GM12891 (cell line): Measurements from ENCODE around the gene RHBDL1.
A peak's percentile ranks its signal among the peaks of the same experiment; 100 is the strongest.

Source experiments
- DNase-seq: peaks from one replicate; pipeline ENCODE4 v3.0.0; 2011; ENCODE audit warnings: low spot score; ENCODE audit not compliant: insufficient read length
- FAIRE-seq: peaks from 2 replicates; lab custom pipeline; 2011; peaks lifted over from hg19 to GRCh38; lab: Jason Lieb, UNC
- PAX5 ChIP-seq: IDR thresholded peaks from 2 replicates; pipeline ENCODE4 v1.6.1; 2011; ENCODE audit warnings: low read length, moderate library complexity, mild to moderate bottlenecking; ENCODE audit not compliant: insufficient read depth, severe bottlenecking
- POLR2A ChIP-seq: IDR thresholded peaks from 2 replicates; pipeline ENCODE4 v1.6.1; 2011; ENCODE audit warnings: low read depth, low read length, control low read depth
- POLR2AphosphoS5 ChIP-seq: IDR thresholded peaks from 2 replicates; pipeline ENCODE4 v1.6.1; 2011; ENCODE audit warnings: low read depth, low read length, control low read depth
- POU2F2 ChIP-seq: IDR thresholded peaks from 2 replicates; pipeline ENCODE4 v1.6.1; 2011; ENCODE audit warnings: low read depth, mild to moderate bottlenecking, control low read depth, low read length, moderate library complexity
- SPI1 ChIP-seq: IDR thresholded peaks from 2 replicates; pipeline ENCODE4 v1.6.1; 2011; ENCODE audit warnings: low read depth, low read length, control low read depth
- TAF1 ChIP-seq: IDR thresholded peaks from 2 replicates; pipeline ENCODE4 v1.6.1; 2011; ENCODE audit warnings: low read depth, low read length, control low read depth

Gene RHBDL1

GRCh38 chr16:646679-647172 lies 28.7 kb upstream of the RHBDL1 start:
- DNase-seq, result no peak
- FAIRE-seq, result no peak
- TF ChIP-seq POLR2AphosphoS5, result 0 out of 2 replicates have a peak, but pooled peaks have one; percentile 33
- no peak for TF ChIP-seq POLR2A

GRCh38 chr16:647173-647902 lies 28.1 kb upstream of the RHBDL1 start:
- DNase-seq (no peak), FAIRE-seq (no peak)
- 0 out of 2 replicates have a peak, but pooled peaks have one; percentile 13 for TF ChIP-seq POLR2AphosphoS5
- no peak for TF ChIP-seq POLR2A
- no peak for TF ChIP-seq POU2F2
- no peak for TF ChIP-seq TAF1
- no peak for TF ChIP-seq PAX5
- no peak for TF ChIP-seq SPI1

- no peak for FAIRE-seq
- TF ChIP-seq PAX5 (no peak), POLR2AphosphoS5 (no peak; the same call in 1 of the 2 replicates), POU2F2 (no peak), TAF1 (no peak)
- peak; percentile 72 for DNase-seq
Measured at GRCh38 chr16:648071-648780, 27.2 kb upstream of the RHBDL1 start.

- TF ChIP-seq TAF1 (no peak), POU2F2 (peak; percentile 7; the same call in 1 of the 2 replicates), POLR2AphosphoS5 (peak; percentile 28; the same call in 1 of the 2 replicates), POLR2A (peak; percentile 65; the same call in 1 of the 2 replicates), SPI1 (peak; percentile 73)
- FAIRE-seq, result peak; percentile 100
- peak; percentile 100 for DNase-seq
Measured at GRCh38 chr16:648781-649589, 26.5 kb upstream of the RHBDL1 start, which contains the start of gene WDR90. WDR90 (plus strand) TSS chr16:649365; CDS start chr16:649417, 52 bp downstream.

- peak; percentile 60 for FAIRE-seq
Measured at GRCh38 chr16:649631-650030, 25.8 kb upstream of the RHBDL1 start.

GRCh38 chr16:651844-652243 lies 23.6 kb upstream of the RHBDL1 start:
- no peak for FAIRE-seq
- no peak for DNase-seq
- TF ChIP-seq POLR2A (no peak), PAX5 (no peak), SPI1 (no peak), TAF1 (no peak), POU2F2 (no peak), POLR2AphosphoS5 (no peak)

More at GRCh38 chr16:649631-650030, 25.8 kb upstream of the RHBDL1 start:
- TF ChIP-seq POU2F2, result no peak
- no peak for TF ChIP-seq TAF1
- no peak for TF ChIP-seq POLR2AphosphoS5
- no peak for TF ChIP-seq SPI1
- TF ChIP-seq POLR2A, result no peak
- TF ChIP-seq PAX5, result no peak
- peak; percentile 72 for DNase-seq

- DNase-seq (no peak), FAIRE-seq (no peak)
- no peak for TF ChIP-seq POLR2AphosphoS5
- no peak for TF ChIP-seq TAF1
- TF ChIP-seq POU2F2, result no peak
- no peak for TF ChIP-seq POLR2A
- TF ChIP-seq PAX5, result no peak
- TF ChIP-seq SPI1, result no peak
Measured at GRCh38 chr16:652454-653305, 22.8 kb upstream of the RHBDL1 start.

- DNase-seq, result no peak
- TF ChIP-seq PAX5 (no peak), POLR2AphosphoS5 (no peak), SPI1 (no peak), POU2F2 (no peak), TAF1 (no peak), POLR2A (no peak)
- no peak for FAIRE-seq
Measured at GRCh38 chr16:654034-654433, 21.4 kb upstream of the RHBDL1 start.

GRCh38 chr16:657487-657886 lies 18.0 kb upstream of the RHBDL1 start:
- FAIRE-seq (no peak), DNase-seq (no peak)
- TF ChIP-seq POU2F2 (no peak), POLR2AphosphoS5 (no peak), TAF1 (no peak), PAX5 (no peak), POLR2A (no peak), SPI1 (no peak)
